WTC11 (cell line): ENCODE measurements around the gene RASAL2. TPM values are rescaled to one million over a fixed set of nuclear protein-coding genes. Genes with fewer than 3 reads are reported as not detected.
A peak's percentile ranks its signal among the peaks of the same experiment; 100 is the strongest.

ENCODE experiments used
- ATAC-seq: fragments of 200-7000 bp; cut with Tn5 transposase; 2 replicates; pipeline ENCODE4 v1.10.0; 2021; ENCODE audit warnings: mild to moderate bottlenecking, moderate library complexity
- CTCF ChIA-PET: fragments of 300-600 bp; sonication (Branson Sonifier 250); formaldehyde crosslinking; loops from one replicate; lab custom pipeline; 2021; ENCODE audit warnings: antibody characterized with exemption; lab: Charles Lee
- POLR2A ChIA-PET: fragments of 350-600 bp; sonication (Branson Sonifier 250); formaldehyde crosslinking; loops from one replicate; lab custom pipeline; 2021; ENCODE audit warnings: antibody characterized with exemption; lab: Charles Lee
- DNase-seq: peaks from one replicate; pipeline ENCODE4 v3.0.0; 2021; ENCODE audit warnings: low spot score
- H3K27ac Mint-ChIP-seq: 2 replicates; pipeline ENCODE4 v1.8.0; 2021; ENCODE audit warnings: mixed read lengths
- H3K27me3 Mint-ChIP-seq: 2 replicates; pipeline ENCODE4 v1.8.0; 2021; ENCODE audit warnings: low read depth, mild to moderate bottlenecking, moderate library complexity, mixed read lengths
- H3K36me3 Mint-ChIP-seq: 2 replicates; pipeline ENCODE4 v1.8.0; 2021; ENCODE audit warnings: mixed read lengths
- H3K4me1 Mint-ChIP-seq: 2 replicates; pipeline ENCODE4 v1.8.0; 2022; ENCODE audit warnings: mixed read lengths
- H3K4me3 Mint-ChIP-seq: 2 replicates; pipeline ENCODE4 v1.8.0; 2021; ENCODE audit warnings: mild to moderate bottlenecking, moderate library complexity, mixed read lengths
- H3K9me3 Mint-ChIP-seq: 2 replicates; pipeline ENCODE4 v1.8.0; 2021; ENCODE audit warnings: mixed read lengths
- ATF1 ChIP-seq: sonication (generic); formaldehyde crosslinking; IDR thresholded peaks from 2 replicates; pipeline ENCODE4 v1.8.1; 2023; ENCODE audit warnings: mild to moderate bottlenecking, moderate library complexity, missing genetic modification reagents
- ATF3 ChIP-seq: sonication (generic); formaldehyde crosslinking; conservative IDR thresholded peaks from 2 replicates; pipeline ENCODE4 v1.8.1; 2022; ENCODE audit warnings: mild to moderate bottlenecking, missing genetic modification reagents
- ELF4 ChIP-seq: sonication (generic); formaldehyde crosslinking; IDR thresholded peaks from 2 replicates; pipeline ENCODE4 v1.8.1; 2022; ENCODE audit warnings: low read depth, mild to moderate bottlenecking, moderate library complexity, missing genetic modification reagents
- FOXP4 ChIP-seq: sonication (generic); formaldehyde crosslinking; IDR thresholded peaks from 2 replicates; pipeline ENCODE4 v1.8.0; 2022; ENCODE audit warnings: mild to moderate bottlenecking, missing genetic modification reagents
- MYBL2 ChIP-seq: sonication (generic); formaldehyde crosslinking; IDR thresholded peaks from 2 replicates; pipeline ENCODE4 v1.8.1; 2023; ENCODE audit warnings: mild to moderate bottlenecking, moderate library complexity, missing genetic modification reagents
- NFE2L1 ChIP-seq: sonication (generic); formaldehyde crosslinking; IDR thresholded peaks from 2 replicates; pipeline ENCODE4 v1.8.1; 2023; ENCODE audit warnings: missing genetic modification reagents
- NFYB ChIP-seq: sonication (generic); formaldehyde crosslinking; conservative IDR thresholded peaks from 2 replicates; pipeline ENCODE4 v1.8.0; 2022; ENCODE audit warnings: low read depth, missing genetic modification reagents
- NR3C1 ChIP-seq: sonication (generic); formaldehyde crosslinking; conservative IDR thresholded peaks from 2 replicates; pipeline ENCODE4 v1.8.1; 2023; ENCODE audit warnings: low read depth, mild to moderate bottlenecking, missing genetic modification reagents
- PRRX2 ChIP-seq: fragments of 250-450 bp; sonication (Bioruptor Pico); IDR thresholded peaks from 2 replicates; pipeline ENCODE4 v1.8.0; 2021; ENCODE audit warnings: mild to moderate bottlenecking
- RELA ChIP-seq: sonication (generic); formaldehyde crosslinking; IDR thresholded peaks from 2 replicates; pipeline ENCODE4 v1.8.1; 2022; ENCODE audit warnings: missing genetic modification reagents, mild to moderate bottlenecking, borderline replicate concordance
- SMAD4 ChIP-seq: sonication (generic); formaldehyde crosslinking; IDR thresholded peaks from 2 replicates; pipeline ENCODE4 v1.8.0; 2022; ENCODE audit warnings: mild to moderate bottlenecking, missing genetic modification reagents
- TP53 ChIP-seq: sonication (generic); formaldehyde crosslinking; IDR thresholded peaks from 2 replicates; pipeline ENCODE4 v1.8.1; 2023; ENCODE audit warnings: mild to moderate bottlenecking, missing genetic modification reagents
- USF1 ChIP-seq: sonication (generic); formaldehyde crosslinking; IDR thresholded peaks from 2 replicates; pipeline ENCODE4 v1.8.0; 2022; ENCODE audit warnings: mild to moderate bottlenecking, missing genetic modification reagents
- USF2 ChIP-seq: sonication (generic); formaldehyde crosslinking; IDR thresholded peaks from 2 replicates; pipeline ENCODE4 v1.8.1; 2023; ENCODE audit warnings: mild to moderate bottlenecking, missing genetic modification reagents, moderate library complexity
- ZNF281 ChIP-seq: sonication (generic); formaldehyde crosslinking; IDR thresholded peaks from 2 replicates; pipeline ENCODE4 v1.8.0; 2023; ENCODE audit warnings: mild to moderate bottlenecking, missing genetic modification reagents
- ZNF396 ChIP-seq: fragments of 250-450 bp; sonication (Bioruptor Pico); IDR thresholded peaks from 2 replicates; pipeline ENCODE4 v1.8.0; 2021; ENCODE audit warnings: mild to moderate bottlenecking, moderate library complexity, borderline replicate concordance
- ZSCAN18 ChIP-seq: fragments of 250-450 bp; sonication (Bioruptor Pico); IDR thresholded peaks from 2 replicates; pipeline ENCODE4 v2.1.2; 2022; ENCODE audit warnings: mild to moderate bottlenecking, moderate library complexity
- total RNA-seq: library from RNA; stranded (reverse); gene quantifications from 3 replicates; pipeline ENCODE4 v1.2.3, GENCODE V29; 2021

Gene RASAL2
- total RNA-seq, 1 experiment from 2014 or later: 29.5 TPM

GRCh38 chr1:178224358-178224757, 130.5 kb downstream of the RASAL2 start (continued):
- TF ChIP-seq ZSCAN18 (CRISPR knock-in tag) (no peak), MYBL2 (CRISPR knock-in tag) (no peak), TP53 (CRISPR knock-in tag) (no peak), FOXP4 (CRISPR knock-in tag) (no peak), NFYB (CRISPR knock-in tag) (no peak), NR3C1 (no peak)

- H3K27me3 Mint-ChIP-seq: no peaks in the 10 kb centered on the region
- DNase-seq (no peak), ATAC-seq (no peak)
- TF ChIP-seq ATF1 (CRISPR knock-in tag) (no peak), SMAD4 (CRISPR knock-in tag) (no peak), USF2 (CRISPR knock-in tag) (peak; percentile 83), NFE2L1 (CRISPR knock-in tag) (no peak), PRRX2 (CRISPR knock-in tag) (no peak), USF1 (CRISPR knock-in tag) (peak; percentile 76), ELF4 (CRISPR knock-in tag) (no peak), RELA (CRISPR knock-in tag) (no peak)
- H3K4me1 Mint-ChIP-seq: peaks cover 36% of the 10 kb centered on the region
- ChIA-PET POLR2A (no interaction called here), CTCF (no interaction called here)
- no peaks in the 10 kb centered on the region for H3K36me3 Mint-ChIP-seq
- no peaks in the 10 kb centered on the region for H3K9me3 Mint-ChIP-seq
- peak overlapping the region; percentile 46; the same call in 1 of the 2 replicates for H3K27ac Mint-ChIP-seq
- no peak overlapping the region for H3K4me3 Mint-ChIP-seq
Observed at GRCh38 chr1:178230881-178231409, 137.0 kb downstream of the RASAL2 start.

GRCh38 chr1:178232108-178232507, 138.2 kb downstream of the RASAL2 start:
- no peaks in the 10 kb centered on the region for H3K9me3 Mint-ChIP-seq
- H3K4me1 Mint-ChIP-seq: peaks cover 31% of the 10 kb centered on the region
- H3K4me3 Mint-ChIP-seq: no peak overlapping the region
- peak overlapping the region; percentile 34; the same call in 1 of the 2 replicates for H3K27ac Mint-ChIP-seq
- ATAC-seq (no peak), DNase-seq (no peak)
- no peaks in the 10 kb centered on the region for H3K36me3 Mint-ChIP-seq
- TF ChIP-seq ZNF281: no peak
- TF ChIP-seq ATF3 (CRISPR knock-in tag): no peak
- no peak for TF ChIP-seq ZNF396 (CRISPR knock-in tag)
- H3K27me3 Mint-ChIP-seq: no peaks in the 10 kb centered on the region
- CTCF ChIA-PET: no interaction called here
- POLR2A ChIA-PET: no interaction called here
